HCT116 (cell line): Measurements from ENCODE around the gene ZNF585A. TPM values are rescaled to one million over a fixed set of nuclear protein-coding genes. Genes with fewer than 3 reads are reported as not detected.

Experiments used
- ATAC-seq: fragments of 200-7000 bp; cut with Tn5 transposase; 2 replicates; pipeline ENCODE4 v1.9.1; 2020; ENCODE audit warnings: mild to moderate bottlenecking, moderate library complexity
- BruUV-seq: library from RNA; stranded (reverse); fragments of 400-500 nt; replicated peaks from 2 replicates; lab custom pipeline; 2021; lab: Mats Ljungman, UMichigan
- CTCF ChIA-PET: fragments of 300-600 bp; sonication (Branson Sonifier 250); formaldehyde crosslinking; loops from one replicate; lab custom pipeline; 2021; ENCODE audit warnings: antibody characterized with exemption; lab: Charles Lee
- POLR2A ChIA-PET: fragments of 300-600, 350-600 bp; sonication (Branson Sonifier 250); formaldehyde crosslinking; loops from one replicate; lab custom pipeline; 2021; ENCODE audit warnings: antibody characterized with exemption; lab: Charles Lee
- RAD21 ChIA-PET, 2 experiments: fragments of 300-600 bp; sonication (Branson Sonifier 250); formaldehyde crosslinking; loops; one replicate each; lab custom pipeline; 2023; ENCODE audit warnings: low total read pairs in 2 of 2; ENCODE audit not compliant: uncharacterized antibody in 2 of 2, unreplicated experiment in 2 of 2, low non-redundant PET in 1 of 2; lab: Charles Lee
- DNase-seq: peaks from one replicate; pipeline ENCODE4 v3.0.0-alpha.2; 2010; ENCODE audit warnings: low read depth, low spot score
- H2AFZ ChIP-seq: fragments of 200-600 bp; shearing (Covaris generic), sonication (generic); 2 replicates; pipeline ENCODE4 v1.6.1; 2017; ENCODE audit warnings: low read depth, mixed run types, mixed read lengths, antibody characterized with exemption, low read length; ENCODE audit not compliant: poor library complexity, severe bottlenecking
- H3K27ac ChIP-seq: 2 replicates; pipeline ENCODE4 v1.5.1; 2012; ENCODE audit warnings: low read depth, low read length
- H3K27me3 ChIP-seq: fragments of 200-600 bp; sonication (generic); 2 replicates; pipeline ENCODE4 v1.6.1; 2016; ENCODE audit warnings: mixed run types, low read length, mixed read lengths; ENCODE audit not compliant: insufficient read depth
- H3K36me3 ChIP-seq, 2 experiments: fragments of 200-500 bp in 1 of 2; fragments of 200-600 bp in 1 of 2; sonication (Bioruptor generic) in 1 of 2; sonication (generic) in 1 of 2; 2 replicates each; pipeline versions ENCODE4 v1.5.1 to v1.6.1; 2014 to 2016; ENCODE audit warnings: low read length in 2 of 2, inconsistent platforms in 1 of 2, mixed read lengths in 1 of 2, mixed run types in 1 of 2; ENCODE audit not compliant: insufficient read depth in 2 of 2, control insufficient read depth in 1 of 2
- H3K4me1 ChIP-seq, 2 experiments: fragments of 200-600 bp in 1 of 2; sonication (generic) in 1 of 2; 2 replicates each; pipeline versions ENCODE4 v1.5.1 to v1.6.1; 2012 to 2017; ENCODE audit warnings: low read length in 2 of 2, inconsistent platforms in 1 of 2, mild to moderate bottlenecking in 1 of 2, mixed read lengths in 1 of 2, mixed run types in 1 of 2, moderate library complexity in 1 of 2; ENCODE audit not compliant: insufficient read depth in 2 of 2, control insufficient read depth in 1 of 2
- H3K4me2 ChIP-seq: fragments of 200-600 bp; sonication (generic); 2 replicates; pipeline ENCODE4 v1.6.1; 2017; ENCODE audit warnings: mixed run types, low read length, mixed read lengths
- H3K4me3 ChIP-seq, 2 experiments: fragments of 200-600 bp in 1 of 2; sonication (generic) in 1 of 2; replicated peaks in 1 of 2; 2 replicates each; pipeline ENCODE4 v1.5.1; 2011 to 2016; ENCODE audit warnings: low read length in 2 of 2, control low read depth in 1 of 2, low read depth in 1 of 2, mild to moderate bottlenecking in 1 of 2, mixed read lengths in 1 of 2, mixed run types in 1 of 2
- H3K79me2 ChIP-seq: fragments of 200-600 bp; sonication (generic); 2 replicates; pipeline ENCODE4 v1.6.1; 2017; ENCODE audit warnings: mild to moderate bottlenecking, mixed run types, low read length, moderate library complexity, mixed read lengths; ENCODE audit not compliant: insufficient read depth
- H3K9ac ChIP-seq: fragments of 200-600 bp; sonication (generic); 2 replicates; pipeline ENCODE4 v1.6.1; 2016; ENCODE audit warnings: low read length, mixed read lengths
- H3K9me2 ChIP-seq: fragments of 200-600 bp; sonication (generic), shearing (Covaris generic); 2 replicates; pipeline ENCODE4 v1.6.1; 2017; ENCODE audit warnings: mixed run types, mild to moderate bottlenecking, moderate library complexity; ENCODE audit not compliant: insufficient read depth
- H3K9me3 ChIP-seq, 2 experiments: fragments of 200-500 bp in 1 of 2; fragments of 200-600 bp in 1 of 2; sonication (Bioruptor generic) in 1 of 2; sonication (generic) in 1 of 2; 2 replicates each; pipeline ENCODE4 v1.6.1; 2014 to 2017; ENCODE audit warnings: low read length in 2 of 2, mixed read lengths in 2 of 2, inconsistent platforms in 1 of 2, low read depth in 1 of 2, mild to moderate bottlenecking in 1 of 2, mixed run types in 1 of 2, moderate library complexity in 1 of 2; ENCODE audit not compliant: control insufficient read depth in 1 of 2, insufficient read depth in 1 of 2
- H4K20me1 ChIP-seq: fragments of 200-600 bp; sonication (generic), shearing (Covaris generic); 2 replicates; pipeline ENCODE4 v1.6.1; 2017; ENCODE audit warnings: mixed run types, mild to moderate bottlenecking, moderate library complexity; ENCODE audit not compliant: insufficient read depth
- CBX3 ChIP-seq: IDR thresholded peaks from 2 replicates; pipeline ENCODE4 v1.6.1; 2012; ENCODE audit warnings: low read depth
- ELF1 ChIP-seq: IDR thresholded peaks from 2 replicates; pipeline ENCODE4 v1.6.1; 2012; ENCODE audit warnings: low read depth, borderline replicate concordance
- FOSL1 ChIP-seq: IDR thresholded peaks from 2 replicates; pipeline ENCODE4 v1.6.1; 2012; ENCODE audit warnings: low read depth
- MAX ChIP-seq: IDR thresholded peaks from 2 replicates; pipeline ENCODE4 v1.6.1; 2012
- POLR2A ChIP-seq: IDR thresholded peaks from 2 replicates; pipeline ENCODE4 v1.7.0; 2011; ENCODE audit warnings: borderline replicate concordance; ENCODE audit not compliant: insufficient read depth, insufficient read length; ENCODE audit errors: extremely low read depth
- POLR2AphosphoS5 ChIP-seq: IDR thresholded peaks from 2 replicates; pipeline ENCODE4 v1.6.1; 2011; ENCODE audit warnings: mild to moderate bottlenecking, low read depth, low read length, moderate library complexity
- RAD21 ChIP-seq: IDR thresholded peaks from 2 replicates; pipeline ENCODE4 v1.6.1; 2012; ENCODE audit warnings: low read depth, mild to moderate bottlenecking
- SIN3A ChIP-seq: IDR thresholded peaks from 2 replicates; pipeline ENCODE4 v1.6.1; 2012; ENCODE audit warnings: low read depth
- SP1 ChIP-seq: IDR thresholded peaks from 2 replicates; pipeline ENCODE4 v1.6.1; 2012; ENCODE audit warnings: low read depth
- ZNF274 ChIP-seq: fragments of 200-500 bp; sonication (Bioruptor generic); IDR thresholded peaks from 2 replicates; pipeline ENCODE4 v1.6.1; 2014; ENCODE audit warnings: mild to moderate bottlenecking, low read depth, low read length, inconsistent platforms
- intact Hi-C: fragments of 100-400 bp; cut with micrococcal nuclease; formaldehyde crosslinking; loops from 2 replicates; pipeline ENCODE4 v1.10.0; 2022
- total RNA-seq: library from RNA; stranded (reverse); gene quantifications from one replicate; pipeline ENCODE4 v1.2.1, GENCODE V29; 2021; ENCODE audit not compliant: unreplicated experiment
- TF ChIP-seq, protein P1 (sequence below): IDR thresholded peaks from 2 replicates; pipeline ENCODE4 v1.6.1; 2012

Gene ZNF585A
- total RNA-seq, 1 experiment from 2014 or later = 3.9 TPM

DNA sequence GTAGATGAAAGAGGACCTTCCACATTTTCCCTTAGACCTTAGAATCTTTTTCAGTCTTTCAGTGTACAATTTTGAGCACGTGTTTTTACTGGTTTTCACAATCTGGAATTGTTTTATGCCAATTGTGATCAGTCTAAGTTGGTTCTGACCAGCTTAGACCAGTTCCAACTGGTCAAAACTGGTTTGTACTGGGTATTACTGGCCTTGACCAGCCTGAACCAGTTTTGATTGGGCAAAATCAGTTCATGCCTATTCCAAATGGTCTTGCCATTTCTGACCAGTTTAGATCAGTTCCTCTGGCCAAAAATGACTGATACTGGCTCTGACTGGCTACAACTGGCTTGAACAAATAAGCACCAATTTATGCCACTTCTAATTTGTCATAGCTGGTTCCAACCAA is 36.4 kb downstream of the ZNF585A start:
- CTCF ChIA-PET = no interaction called here
- no peak overlapping the region for H3K4me3 ChIP-seq
- no peak for TF ChIP-seq POLR2AphosphoS5
- TF ChIP-seq, protein P1, sequence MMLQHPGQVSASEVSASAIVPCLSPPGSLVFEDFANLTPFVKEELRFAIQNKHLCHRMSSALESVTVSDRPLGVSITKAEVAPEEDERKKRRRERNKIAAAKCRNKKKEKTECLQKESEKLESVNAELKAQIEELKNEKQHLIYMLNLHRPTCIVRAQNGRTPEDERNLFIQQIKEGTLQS = no peak
- no peak for TF ChIP-seq ELF1
- TF ChIP-seq ZNF274 = no peak
- no peak for TF ChIP-seq MAX
- TF ChIP-seq RAD21 = no peak
- no peak for TF ChIP-seq FOSL1
- TF ChIP-seq CBX3 = no peak
- TF ChIP-seq, all 23 proteins: peak for 0
- POLR2A ChIA-PET = no interaction called here
- no peak for ATAC-seq
- intact Hi-C loops = no loop called here
- BruUV-seq = no TSS peak
- no peak overlapping the region for H3K27ac ChIP-seq
- H3K4me1 ChIP-seq = no peaks in the 10 kb centered on the region
- H3K36me3 ChIP-seq = no peaks in the 10 kb centered on the region
- H3K9me2 ChIP-seq = no peaks in the 10 kb centered on the region
- no peak overlapping the region for H3K4me2 ChIP-seq
- peaks cover 28 to 40% of the 10 kb centered on the region in 2 experiments; a peak in 3 of 4 replicates for H3K9me3 ChIP-seq
- RAD21 ChIA-PET = no interaction called here
- no peaks in the 10 kb centered on the region for H4K20me1 ChIP-seq
- H3K79me2 ChIP-seq = no peaks in the 10 kb centered on the region
- no peak overlapping the region for H2AFZ ChIP-seq
- no peak for DNase-seq
- no peak overlapping the region for H3K9ac ChIP-seq
- H3K27me3 ChIP-seq = no peaks in the 10 kb centered on the region

DNA sequence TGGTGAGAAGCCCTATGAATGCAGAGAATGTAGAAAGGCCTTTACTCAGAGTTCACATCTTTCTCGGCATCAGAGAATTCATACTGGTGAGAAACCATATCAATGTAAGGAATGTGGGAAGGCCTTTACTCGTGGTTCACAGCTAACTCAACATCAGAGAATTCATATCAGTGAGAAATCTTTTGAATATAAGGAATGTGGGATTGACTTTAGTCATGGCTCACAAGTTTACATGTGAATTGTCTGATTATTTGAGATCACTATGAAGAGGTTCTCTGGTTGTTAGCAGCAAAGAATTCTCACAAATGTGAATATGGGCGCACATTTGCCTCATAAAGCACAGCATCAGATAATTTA is 43.7 kb downstream of the ZNF585A start:
- H3K9me2 ChIP-seq = no peaks in the 10 kb centered on the region
- no peak for DNase-seq
- no peaks in the 10 kb centered on the region for H3K36me3 ChIP-seq
- BruUV-seq = no TSS peak
- no peak for TF ChIP-seq SIN3A
- TF ChIP-seq POLR2A = no peak
- TF ChIP-seq MAX = no peak
- TF ChIP-seq SP1 = no peak
- no peak for TF ChIP-seq FOSL1
- no peak for TF ChIP-seq RAD21
- TF ChIP-seq, all 23 proteins: peak for 0
- no peaks in the 10 kb centered on the region for H3K4me1 ChIP-seq
- ChIA-PET POLR2A (no interaction called here), RAD21 (no interaction called here), CTCF (no interaction called here)
- H3K27me3 ChIP-seq = no peaks in the 10 kb centered on the region
- H3K9ac ChIP-seq = no peak overlapping the region
- ATAC-seq = no peak
- no peak overlapping the region for H3K4me2 ChIP-seq
- no peak overlapping the region for H3K4me3 ChIP-seq
- peaks cover 42 to 57% of the 10 kb centered on the region in 2 experiments; a peak in 3 of 4 replicates for H3K9me3 ChIP-seq
- no peak overlapping the region for H2AFZ ChIP-seq
- H3K27ac ChIP-seq = no peak overlapping the region
- H3K79me2 ChIP-seq = no peaks in the 10 kb centered on the region
- H4K20me1 ChIP-seq = no peaks in the 10 kb centered on the region
- intact Hi-C loops = no loop called here
